ENCODE measurements around the gene OGFOD1.
A peak's percentile ranks its signal among the peaks of the same experiment; 100 is the strongest.

The OGFOD1 gene

GRCh38 chr16:56510544-56510943 lies 59.2 kb downstream of the OGFOD1 start:
- Histone ChIP-seq H3K36me3 (ENCODE audit: control insufficient read depth, insufficient read depth, low read length) (peaks cover 43% of the 10 kb centered on the region), H3K4me1 (ENCODE audit: control insufficient read depth, insufficient read depth, low read length, poor library complexity, severe bottlenecking) (no peaks in the 10 kb centered on the region), H3K9me3 (ENCODE audit: control insufficient read depth, low read length) (no peaks in the 10 kb centered on the region), H3K27ac (ENCODE audit: low read depth, low read length, severe bottlenecking) (no peak overlapping the region), H3K4me3 (ENCODE audit: extremely low read depth, insufficient read depth, low read length, poor library complexity, severe bottlenecking) (no peak overlapping the region)
- WGBS, 2 experiments (ENCODE audit: insufficient coverage in 2 of 2) = 67% methylated on average over 1 of the region's 2 CpGs; no CpG with 5 or more reads in 1 of the 2 experiments

DNA sequence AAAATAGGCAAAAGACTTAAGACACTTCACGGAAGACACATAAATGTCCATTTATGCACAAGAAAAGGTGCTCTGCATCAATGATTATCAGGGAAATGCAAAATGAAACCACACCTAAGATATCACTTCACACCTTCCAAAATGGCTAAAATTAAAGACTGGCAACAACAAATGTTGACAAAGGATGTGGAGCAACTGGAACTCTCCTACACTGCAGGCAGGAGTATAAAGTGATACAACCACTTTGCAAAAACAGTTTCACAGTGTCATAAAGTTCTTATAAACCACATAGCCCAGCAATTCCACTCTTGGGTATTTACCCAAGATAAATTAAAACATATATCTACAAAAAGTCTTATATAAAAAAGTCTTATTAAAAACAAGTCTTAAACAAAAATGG lies 60.7 kb downstream of the OGFOD1 start:
- H3K36me3 ChIP-seq (ENCODE audit: control insufficient read depth, insufficient read depth, low read length) = peaks cover 38% of the 10 kb centered on the region
- H3K4me3 ChIP-seq (ENCODE audit: extremely low read depth, insufficient read depth, low read length, poor library complexity, severe bottlenecking) = no peak overlapping the region
- H3K9me3 ChIP-seq (ENCODE audit: control insufficient read depth, low read length) = no peaks in the 10 kb centered on the region
- 75 to 100% methylated on average over 1 of the region's 1 CpG for WGBS, 2 experiments (ENCODE audit: insufficient coverage in 2 of 2)
- no peak overlapping the region for H3K27ac ChIP-seq (ENCODE audit: low read depth, low read length, severe bottlenecking)
- H3K4me1 ChIP-seq (ENCODE audit: control insufficient read depth, insufficient read depth, low read length, poor library complexity, severe bottlenecking) = no peaks in the 10 kb centered on the region

DNA sequence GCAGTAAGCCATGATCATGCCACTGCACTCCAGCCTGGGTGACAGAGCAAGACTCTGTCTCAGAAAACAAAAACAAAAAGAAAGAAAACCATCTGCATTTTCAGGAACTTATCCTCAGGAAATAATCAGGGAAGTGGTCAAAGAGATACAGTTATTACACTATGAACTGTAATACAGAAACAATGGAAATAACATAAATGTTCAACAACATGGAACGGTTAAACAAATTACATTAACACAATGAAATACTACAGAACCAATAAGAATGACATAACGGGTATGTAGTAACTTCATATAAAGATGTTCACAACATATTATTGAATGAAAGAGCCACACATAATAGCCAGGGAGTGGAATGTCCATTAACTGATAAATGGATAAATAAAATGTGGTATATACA lies 61.7 kb downstream of the OGFOD1 start:
- peaks cover 37% of the 10 kb centered on the region for H3K36me3 ChIP-seq (ENCODE audit: control insufficient read depth, insufficient read depth, low read length)
- no CpG with 5 or more reads among the region's 2 CpGs for WGBS, 2 experiments (ENCODE audit: insufficient coverage in 2 of 2)
- H3K4me1 ChIP-seq (ENCODE audit: control insufficient read depth, insufficient read depth, low read length, poor library complexity, severe bottlenecking) = no peaks in the 10 kb centered on the region
- H3K9me3 ChIP-seq (ENCODE audit: control insufficient read depth, low read length) = no peaks in the 10 kb centered on the region
- H3K4me3 ChIP-seq (ENCODE audit: extremely low read depth, insufficient read depth, low read length, poor library complexity, severe bottlenecking) = no peak overlapping the region
- H3K27ac ChIP-seq (ENCODE audit: low read depth, low read length, severe bottlenecking) = no peak overlapping the region

GRCh38 chr16:56513972-56514371 lies 62.6 kb downstream of the OGFOD1 start:
- Histone ChIP-seq H3K36me3 (ENCODE audit: control insufficient read depth, insufficient read depth, low read length) (peaks cover 28% of the 10 kb centered on the region), H3K9me3 (ENCODE audit: control insufficient read depth, low read length) (no peaks in the 10 kb centered on the region), H3K4me1 (ENCODE audit: control insufficient read depth, insufficient read depth, low read length, poor library complexity, severe bottlenecking) (no peaks in the 10 kb centered on the region), H3K4me3 (ENCODE audit: extremely low read depth, insufficient read depth, low read length, poor library complexity, severe bottlenecking) (no peak overlapping the region), H3K27ac (ENCODE audit: low read depth, low read length, severe bottlenecking) (no peak overlapping the region)
- WGBS, 2 experiments (ENCODE audit: insufficient coverage in 2 of 2) = 70% methylated on average over 2 of the region's 3 CpGs; no CpG with 5 or more reads in 1 of the 2 experiments

- Histone ChIP-seq H3K9me3 (ENCODE audit: control insufficient read depth, low read length) (no peaks in the 10 kb centered on the region), H3K4me1 (ENCODE audit: control insufficient read depth, insufficient read depth, low read length, poor library complexity, severe bottlenecking) (no peaks in the 10 kb centered on the region), H3K27ac (ENCODE audit: low read depth, low read length, severe bottlenecking) (no peak overlapping the region), H3K36me3 (ENCODE audit: control insufficient read depth, insufficient read depth, low read length) (peaks cover 20% of the 10 kb centered on the region), H3K4me3 (ENCODE audit: extremely low read depth, insufficient read depth, low read length, poor library complexity, severe bottlenecking) (no peak overlapping the region)
- WGBS, 2 experiments (ENCODE audit: insufficient coverage in 2 of 2) = 68 to 83% methylated on average over 2 to 3 of the region's 3 CpGs
These were observed 63.5 kb downstream of the OGFOD1 start for GRCh38 chr16:56514845-56515244.

- Histone ChIP-seq H3K9me3 (ENCODE audit: control insufficient read depth, low read length) (no peaks in the 10 kb centered on the region), H3K36me3 (ENCODE audit: control insufficient read depth, insufficient read depth, low read length) (peaks cover 11% of the 10 kb centered on the region), H3K27ac (ENCODE audit: low read depth, low read length, severe bottlenecking) (no peak overlapping the region), H3K4me1 (ENCODE audit: control insufficient read depth, insufficient read depth, low read length, poor library complexity, severe bottlenecking) (peaks cover 3% of the 10 kb centered on the region), H3K4me3 (ENCODE audit: extremely low read depth, insufficient read depth, low read length, poor library complexity, severe bottlenecking) (no peak overlapping the region)
- WGBS, 2 experiments (ENCODE audit: insufficient coverage in 2 of 2) = 77 to 97% methylated on average over 5 to 6 of the region's 6 CpGs
These were observed 64.3 kb downstream of the OGFOD1 start for GRCh38 chr16:56515665-56516064.

GRCh38 chr16:56517206-56517605 lies 65.9 kb downstream of the OGFOD1 start:
- no peaks in the 10 kb centered on the region for H3K9me3 ChIP-seq (ENCODE audit: control insufficient read depth, low read length)
- H3K36me3 ChIP-seq (ENCODE audit: control insufficient read depth, insufficient read depth, low read length) = peaks cover 5% of the 10 kb centered on the region
- no peak overlapping the region for H3K27ac ChIP-seq (ENCODE audit: low read depth, low read length, severe bottlenecking)
- no peak overlapping the region for H3K4me3 ChIP-seq (ENCODE audit: extremely low read depth, insufficient read depth, low read length, poor library complexity, severe bottlenecking)
- 75 to 97% methylated on average over 1 to 2 of the region's 2 CpGs for WGBS, 2 experiments (ENCODE audit: insufficient coverage in 2 of 2)
- peaks cover 3% of the 10 kb centered on the region for H3K4me1 ChIP-seq (ENCODE audit: control insufficient read depth, insufficient read depth, low read length, poor library complexity, severe bottlenecking)

DNA sequence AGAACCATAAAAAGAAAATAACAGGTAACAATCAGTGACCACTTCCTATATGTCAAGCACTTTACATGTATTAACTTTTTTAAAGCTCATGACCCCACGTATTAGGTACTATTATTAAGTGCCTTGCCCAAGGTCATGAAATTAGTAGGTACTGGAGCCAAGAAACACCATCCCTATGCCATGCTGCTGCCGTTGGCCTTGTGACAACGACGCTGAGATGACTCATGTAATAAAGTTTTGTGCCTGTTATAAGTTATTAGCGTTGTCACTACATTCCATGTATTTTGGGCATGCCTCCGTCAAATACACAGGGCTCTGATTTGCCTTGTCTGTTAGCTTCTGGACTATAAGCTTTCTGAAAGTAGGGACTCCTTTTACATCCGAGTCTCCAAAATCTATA lies 67.1 kb downstream of the OGFOD1 start:
- WGBS, 2 experiments (ENCODE audit: insufficient coverage in 2 of 2) = 90 to 94% methylated on average over 6 of the region's 7 CpGs
- H3K4me3 ChIP-seq (ENCODE audit: extremely low read depth, insufficient read depth, low read length, poor library complexity, severe bottlenecking) = no peak overlapping the region
- H3K36me3 ChIP-seq (ENCODE audit: control insufficient read depth, insufficient read depth, low read length) = no peaks in the 10 kb centered on the region
- peaks cover 3% of the 10 kb centered on the region for H3K4me1 ChIP-seq (ENCODE audit: control insufficient read depth, insufficient read depth, low read length, poor library complexity, severe bottlenecking)
- H3K9me3 ChIP-seq (ENCODE audit: control insufficient read depth, low read length) = no peaks in the 10 kb centered on the region
- H3K27ac ChIP-seq (ENCODE audit: low read depth, low read length, severe bottlenecking) = no peak overlapping the region

GRCh38 chr16:56519459-56520250 lies 68.3 kb downstream of the OGFOD1 start, which contains the start of gene BBS2:
TSS of gene BBS2 (minus strand) at chr16:56520024. CDS start at chr16:56519862, 162 bp downstream.
- Histone ChIP-seq H3K4me3 (ENCODE audit: extremely low read depth, insufficient read depth, low read length, poor library complexity, severe bottlenecking) (peak within 1 kb of the TSS; percentile 94), H3K9me3 (ENCODE audit: control insufficient read depth, low read length) (no peaks in the 10 kb centered on the region), H3K27ac (ENCODE audit: low read depth, low read length, severe bottlenecking) (peak within 1 kb of the TSS; percentile 29), H3K36me3 (ENCODE audit: control insufficient read depth, insufficient read depth, low read length) (no peaks in the 10 kb centered on the region), H3K4me1 (ENCODE audit: control insufficient read depth, insufficient read depth, low read length, poor library complexity, severe bottlenecking) (peaks cover 3% of the 10 kb centered on the region)
- WGBS, 2 experiments (ENCODE audit: insufficient coverage in 2 of 2) = 0 to 1% methylated on average over 49 to 54 of the region's 65 CpGs

DNA sequence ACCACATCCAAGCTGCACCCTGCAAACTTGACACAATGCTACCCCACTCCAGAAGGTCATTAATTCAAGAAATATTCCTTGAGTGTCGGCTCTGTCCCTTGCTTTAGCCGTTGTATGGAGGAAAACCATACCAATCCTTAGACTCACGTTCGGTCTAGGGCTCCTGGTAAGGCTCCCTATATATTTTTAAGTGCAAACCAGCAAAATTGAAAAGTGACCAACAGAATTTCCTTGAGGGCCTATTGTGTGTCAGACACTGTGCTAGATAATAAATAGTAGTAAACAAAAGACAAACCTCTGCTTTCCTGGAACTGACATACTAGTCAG lies 68.9 kb downstream of the OGFOD1 start:
- Histone ChIP-seq H3K27ac (ENCODE audit: low read depth, low read length, severe bottlenecking) (peak overlapping the region; percentile 29), H3K4me1 (ENCODE audit: control insufficient read depth, insufficient read depth, low read length, poor library complexity, severe bottlenecking) (peaks cover 3% of the 10 kb centered on the region), H3K36me3 (ENCODE audit: control insufficient read depth, insufficient read depth, low read length) (no peaks in the 10 kb centered on the region), H3K4me3 (ENCODE audit: extremely low read depth, insufficient read depth, low read length, poor library complexity, severe bottlenecking) (peak overlapping the region; percentile 94), H3K9me3 (ENCODE audit: control insufficient read depth, low read length) (no peaks in the 10 kb centered on the region)
- whole genome bisulfite sequencing, 2 experiments (ENCODE audit: insufficient coverage in 2 of 2) = 36 to 81% methylated on average over 2 to 4 of the region's 4 CpGs

DNA sequence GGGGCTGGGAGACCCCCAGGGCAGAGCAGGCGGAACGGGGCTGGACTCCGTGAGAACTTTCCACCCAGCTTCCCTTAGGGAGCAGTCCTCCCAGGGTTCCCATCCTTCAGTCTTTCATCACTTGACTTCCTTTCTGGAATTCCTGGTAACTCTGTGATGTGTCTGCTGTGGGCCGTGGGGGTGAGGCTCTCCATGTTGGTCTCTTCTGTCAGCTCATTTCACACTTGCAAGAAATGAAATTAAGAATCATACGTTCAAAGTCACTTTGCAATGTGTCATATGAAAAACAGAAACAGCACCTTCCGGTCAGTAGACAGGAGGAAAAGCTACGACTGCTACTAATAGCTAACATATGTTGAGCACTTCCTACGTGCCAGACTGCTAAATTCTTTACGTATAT lies 73.9 kb downstream of the OGFOD1 start:
- 88 to 95% methylated on average over 4 to 6 of the region's 9 CpGs for WGBS, 2 experiments (ENCODE audit: insufficient coverage in 2 of 2)
- H3K4me1 ChIP-seq (ENCODE audit: control insufficient read depth, insufficient read depth, low read length, poor library complexity, severe bottlenecking) = peaks cover 3% of the 10 kb centered on the region
- H3K36me3 ChIP-seq (ENCODE audit: control insufficient read depth, insufficient read depth, low read length) = no peaks in the 10 kb centered on the region
- H3K27ac ChIP-seq (ENCODE audit: low read depth, low read length, severe bottlenecking) = no peak overlapping the region
- no peaks in the 10 kb centered on the region for H3K9me3 ChIP-seq (ENCODE audit: control insufficient read depth, low read length)
- H3K4me3 ChIP-seq (ENCODE audit: extremely low read depth, insufficient read depth, low read length, poor library complexity, severe bottlenecking) = no peak overlapping the region
